H1 (cell line): ENCODE data around the gene CDH15.

Source experiments
- CHD2 ChIP-seq: IDR thresholded peaks from 2 replicates; pipeline ENCODE4 v1.6.1; 2012; ENCODE audit warnings: low read length, improper control_type of control experiment
- EZH2 ChIP-seq: fragments of 200-600 bp; sonication (generic); IDR thresholded peaks from 2 replicates; pipeline ENCODE4 v1.7.1; 2012; ENCODE audit warnings: low read depth, mild to moderate bottlenecking, moderate library complexity, low read length, inconsistent platforms; ENCODE audit not compliant: severe bottlenecking
- KDM1A ChIP-seq: fragments of 200-600, 300-600 bp; sonication (generic); IDR thresholded peaks from 2 replicates; pipeline ENCODE4 v1.7.1; 2016; ENCODE audit warnings: mild to moderate bottlenecking, low read length, borderline replicate concordance
- POLR2A ChIP-seq, 2 experiments: IDR thresholded peaks; 1 replicate in 1 of 2; 2 replicates in 1 of 2; pipeline ENCODE4 v1.6.1; 2011; ENCODE audit warnings: low read depth in 2 of 2, low read length in 2 of 2, mild to moderate bottlenecking in 2 of 2; ENCODE audit errors: control extremely low read depth in 1 of 2

GRCh38 chr16:89164436-89164835, 7.1 kb upstream of the CDH15 start:
- no peak for TF ChIP-seq CHD2
- no peak for TF ChIP-seq KDM1A
- TF ChIP-seq EZH2 = no peak
- TF ChIP-seq POLR2A (IDR thresholded peaks at IDR 0.05; ENCODE audit: control extremely low read depth in 1 of 2, low read depth in 2 of 2, low read length in 2 of 2) = no peak
